SK-N-SH (cell line): ENCODE measurements around the gene CCDC68. TPM values are rescaled to one million over a fixed set of nuclear protein-coding genes. Genes with fewer than 3 reads are reported as not detected.

Experiments used
- CTCF ChIA-PET: fragments of 300-600, 350-600 bp; formaldehyde crosslinking; extraction: SDS; loops from one replicate; lab custom pipeline; 2021; lab: Yijun Ruan, JAX
- POLR2A ChIA-PET: fragments of 350-600 bp; sonication (Branson Sonifier 250); formaldehyde crosslinking; extraction: SDS; loops from one replicate; lab custom pipeline; 2020; ENCODE audit warnings: antibody characterized with exemption, inconsistent platforms; lab: Yijun Ruan, JAX
- DNase-seq: peaks from one replicate; pipeline ENCODE4 v3.0.0; 2012
- H2AFZ ChIP-seq: fragments of 200-600 bp; sonication (generic); 2 replicates; pipeline ENCODE4 v1.8.1; 2016; ENCODE audit warnings: antibody characterized with exemption, mild to moderate bottlenecking, low read depth
- H3F3A ChIP-seq: fragments of 200-600 bp; sonication (generic); replicated peaks from 2 replicates; pipeline ENCODE3; 2016; ENCODE audit warnings: antibody characterized with exemption, mild to moderate bottlenecking; ENCODE audit not compliant: insufficient read depth
- H3K27ac ChIP-seq, 2 experiments: fragments of 200-500 bp in 1 of 2; fragments of 200-600 bp in 1 of 2; sonication (Bioruptor generic) in 1 of 2; sonication (generic), shearing (Covaris generic) in 1 of 2; 2 replicates each; pipeline versions ENCODE4 v1.5.1 to v1.6.1; 2014 to 2016; ENCODE audit warnings: low read depth in 2 of 2, inconsistent platforms in 1 of 2, low read length in 1 of 2, mild to moderate bottlenecking in 1 of 2, mixed read lengths in 1 of 2
- H3K27me3 ChIP-seq: fragments of 200-600 bp; sonication (generic), shearing (Covaris generic); 2 replicates; pipeline ENCODE4 v1.6.1; 2016; ENCODE audit warnings: mixed run types; ENCODE audit not compliant: insufficient read depth
- H3K36me3 ChIP-seq, 2 experiments: fragments of 200-500 bp in 1 of 2; fragments of 200-600 bp in 1 of 2; sonication (Bioruptor generic) in 1 of 2; sonication (generic) in 1 of 2; replicated peaks in 1 of 2; 2 replicates each; pipeline versions ENCODE3 to v1.5.1; 2014 to 2016; ENCODE audit warnings: low read length in 1 of 2, mild to moderate bottlenecking in 1 of 2; ENCODE audit not compliant: insufficient read depth in 2 of 2, control insufficient read depth in 1 of 2
- H3K4me1 ChIP-seq, 2 experiments: fragments of 200-500 bp in 1 of 2; fragments of 200-600 bp in 1 of 2; sonication (Bioruptor generic) in 1 of 2; sonication (generic), shearing (Covaris generic) in 1 of 2; 2 replicates each; pipeline versions ENCODE4 v1.5.1 to v1.6.1; 2014 to 2016; ENCODE audit warnings: low read depth in 1 of 2, low read length in 1 of 2, mixed run types in 1 of 2; ENCODE audit not compliant: insufficient read depth in 2 of 2, control insufficient read depth in 1 of 2
- H3K4me2 ChIP-seq: fragments of 200-600 bp; sonication (generic), shearing (Covaris generic); 2 replicates; pipeline ENCODE4 v1.6.1; 2017; ENCODE audit warnings: mixed run types
- H3K4me3 ChIP-seq, 2 experiments: fragments of 200-500 bp in 1 of 2; fragments of 200-600 bp in 1 of 2; sonication (Bioruptor generic) in 1 of 2; sonication (generic), shearing (Covaris generic) in 1 of 2; 2 replicates each; pipeline versions ENCODE4 v1.5.1 to v1.8.1; 2014 to 2016; ENCODE audit warnings: low read depth in 2 of 2, inconsistent platforms in 1 of 2, low read length in 1 of 2, mild to moderate bottlenecking in 1 of 2, mixed read lengths in 1 of 2, moderate library complexity in 1 of 2
- H3K79me2 ChIP-seq: fragments of 200-600 bp; sonication (generic); 2 replicates; pipeline ENCODE4 v1.8.1; 2017; ENCODE audit warnings: mild to moderate bottlenecking; ENCODE audit not compliant: insufficient read depth
- H3K9ac ChIP-seq: fragments of 200-600 bp; sonication (generic); 2 replicates; pipeline ENCODE4 v1.6.1; 2017; ENCODE audit warnings: mixed run types
- H3K9me2 ChIP-seq: fragments of 200-600 bp; sonication (generic); 2 replicates; pipeline ENCODE4 v1.6.1; 2017; ENCODE audit warnings: mixed run types
- H3K9me3 ChIP-seq: fragments of 200-600 bp; sonication (generic); 2 replicates; pipeline ENCODE4 v1.6.1; 2017; ENCODE audit warnings: mixed run types, mild to moderate bottlenecking, moderate library complexity
- H4K20me1 ChIP-seq: fragments of 200-600 bp; sonication (generic); 2 replicates; pipeline ENCODE4 v1.6.1; 2017; ENCODE audit warnings: mild to moderate bottlenecking, mixed run types; ENCODE audit not compliant: insufficient read depth
- CHD2 ChIP-seq: fragments of 150-350 bp; IDR thresholded peaks from 2 replicates; pipeline ENCODE4 v1.6.1; 2018; ENCODE audit warnings: low read length; ENCODE audit not compliant: partially characterized antibody
- FOXJ3 ChIP-seq: sonication (generic); formaldehyde crosslinking; IDR thresholded peaks from 2 replicates; pipeline ENCODE4 v1.5.1; 2020; ENCODE audit warnings: mild to moderate bottlenecking, missing genetic modification reagents
- GATA2 ChIP-seq: sonication (generic); formaldehyde crosslinking; IDR thresholded peaks from 2 replicates; pipeline ENCODE4 v1.5.0; 2020; ENCODE audit warnings: mild to moderate bottlenecking, missing genetic modification reagents
- JUND ChIP-seq: IDR thresholded peaks from 2 replicates; pipeline ENCODE4 v1.4.0; 2012
- MEF2A ChIP-seq: IDR thresholded peaks from 2 replicates; pipeline ENCODE4 v1.4.0; 2012; ENCODE audit warnings: low read depth, borderline replicate concordance
- RAD21 ChIP-seq: IDR thresholded peaks from 2 replicates; pipeline ENCODE4 v1.6.1; 2012; ENCODE audit warnings: mild to moderate bottlenecking, low read length
- RFX5 ChIP-seq: IDR thresholded peaks from 2 replicates; pipeline ENCODE4 v1.6.1; 2012; ENCODE audit warnings: mild to moderate bottlenecking, improper control_type of control experiment, low read length
- SIN3A ChIP-seq: IDR thresholded peaks from 2 replicates; pipeline ENCODE4 v1.6.1; 2012; ENCODE audit warnings: low read depth, mild to moderate bottlenecking, low read length, moderate library complexity, borderline replicate concordance
- TAF1 ChIP-seq: IDR thresholded peaks from 2 replicates; pipeline ENCODE4 v1.6.1; 2012; ENCODE audit warnings: low read depth, mild to moderate bottlenecking, low read length, moderate library complexity, borderline replicate concordance
- YY1 ChIP-seq: IDR thresholded peaks from 2 replicates; pipeline ENCODE4 v1.4.0; 2012; ENCODE audit warnings: low read depth, mild to moderate bottlenecking
- WGBS: methylation state at CpG from one replicate; pipeline ENCODE4 v1.1.6; 2017; ENCODE audit warnings: low lambda C conversion rate; 5-methylcytosine and 5-hydroxymethylcytosine counted together
- polyA plus RNA-seq, 3 experiments: library from polyadenylated mRNA; depleted of rRNA; stranded (reverse); fragments of >200 nt; gene quantifications; 2 replicates each; pipeline ENCODE4 v1.2.3, GENCODE V29; 2012
- TF ChIP-seq, protein P1 (sequence below): fragments of 150-350 bp; IDR thresholded peaks from 2 replicates; pipeline ENCODE4 v1.6.1; 2016; ENCODE audit warnings: mild to moderate bottlenecking, low read depth, low read length
- TF ChIP-seq, protein P2 (sequence below): IDR thresholded peaks from 2 replicates; pipeline ENCODE4 v1.4.0; 2012; ENCODE audit warnings: low read depth, borderline replicate concordance
- TF ChIP-seq, protein P3 (sequence below): fragments of 150-350 bp; IDR thresholded peaks from 2 replicates; pipeline ENCODE4 v1.6.1; 2017; ENCODE audit warnings: antibody characterized with exemption, low read length, low read depth, borderline replicate concordance
- TF ChIP-seq, protein P4 (sequence below): IDR thresholded peaks from 2 replicates; pipeline ENCODE4 v1.4.0; 2012; ENCODE audit warnings: low read depth, borderline replicate concordance
- TF ChIP-seq, protein P5 (sequence below): IDR thresholded peaks from 2 replicates; pipeline ENCODE4; 2012

CCDC68 gene
- polyA plus RNA-seq, 1 of the 3 experiments (the other 2 are of a cell fraction), result not detected

DNA sequence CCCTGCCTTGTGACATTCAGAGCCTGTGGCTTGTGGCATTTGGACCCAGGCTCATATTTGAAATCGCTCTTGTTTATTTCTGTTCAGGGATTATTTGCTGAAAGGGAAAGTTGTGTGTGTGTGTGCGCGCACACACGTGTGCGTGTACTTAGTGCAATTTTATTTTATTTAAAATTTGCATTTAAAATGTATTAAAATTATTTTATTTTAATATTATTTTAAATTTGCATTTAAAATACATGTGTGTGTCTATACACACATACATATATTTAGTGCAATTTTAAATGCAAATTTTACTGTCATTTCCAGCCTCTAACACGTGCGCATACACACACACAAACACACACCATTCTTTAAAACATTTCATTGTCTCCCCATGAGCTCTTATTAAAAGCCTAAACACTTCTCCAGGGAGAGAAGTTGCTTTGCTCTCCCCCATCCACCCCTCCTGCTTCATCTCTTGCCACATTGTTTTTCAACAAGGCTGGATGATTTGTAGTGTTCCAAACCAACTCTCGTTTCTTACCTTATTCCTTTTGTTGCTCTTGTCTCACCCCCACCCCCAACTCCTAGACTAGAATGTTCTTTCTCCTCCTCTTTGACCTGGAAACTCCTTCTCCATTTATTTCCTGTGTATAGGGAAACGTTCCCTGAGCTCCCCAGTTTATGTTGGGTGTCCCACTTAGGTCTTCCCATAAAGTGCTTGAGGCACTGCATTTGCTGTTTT lies 3.8 kb upstream of the CCDC68 start:
- Histone ChIP-seq H3K9me2 (no peaks in the 10 kb centered on the region), H3K9ac (no peak overlapping the region), H3F3A (no peaks in the 10 kb centered on the region), H3K79me2 (no peaks in the 10 kb centered on the region), H3K36me3 (no peaks in the 10 kb centered on the region), H3K4me1 (peaks cover 0 to 2% of the 10 kb centered on the region in 2 experiments; a peak in 1 of 4 replicates), H3K27ac (no peak overlapping the region), H3K4me2 (no peak overlapping the region), H2AFZ (no peak overlapping the region), H3K4me3 (no peak overlapping the region), H3K27me3 (no peaks in the 10 kb centered on the region), H4K20me1 (no peaks in the 10 kb centered on the region), H3K9me3 (no peaks in the 10 kb centered on the region)
- no peak for DNase-seq
- ChIA-PET POLR2A (no interaction called here), CTCF (interaction anchor here (1.1 kb wide), 1 partner anchor 292 kb away, joined by 3 read pairs; no protein-coding TSS in a partner anchor)
- 78% methylated on average over 9 of the region's 9 CpGs for WGBS
- no peak for TF ChIP-seq TAF1
- TF ChIP-seq GATA2 (CRISPR knock-in tag), result no peak
- TF ChIP-seq, protein P1, sequence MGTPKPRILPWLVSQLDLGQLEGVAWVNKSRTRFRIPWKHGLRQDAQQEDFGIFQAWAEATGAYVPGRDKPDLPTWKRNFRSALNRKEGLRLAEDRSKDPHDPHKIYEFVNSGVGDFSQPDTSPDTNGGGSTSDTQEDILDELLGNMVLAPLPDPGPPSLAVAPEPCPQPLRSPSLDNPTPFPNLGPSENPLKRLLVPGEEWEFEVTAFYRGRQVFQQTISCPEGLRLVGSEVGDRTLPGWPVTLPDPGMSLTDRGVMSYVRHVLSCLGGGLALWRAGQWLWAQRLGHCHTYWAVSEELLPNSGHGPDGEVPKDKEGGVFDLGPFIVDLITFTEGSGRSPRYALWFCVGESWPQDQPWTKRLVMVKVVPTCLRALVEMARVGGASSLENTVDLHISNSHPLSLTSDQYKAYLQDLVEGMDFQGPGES, result no peak
- no peak for TF ChIP-seq YY1
- TF ChIP-seq CHD2, result no peak
- TF ChIP-seq SIN3A, result no peak
- no peak for TF ChIP-seq MEF2A
- no peak for TF ChIP-seq JUND
- TF ChIP-seq, protein P2, sequence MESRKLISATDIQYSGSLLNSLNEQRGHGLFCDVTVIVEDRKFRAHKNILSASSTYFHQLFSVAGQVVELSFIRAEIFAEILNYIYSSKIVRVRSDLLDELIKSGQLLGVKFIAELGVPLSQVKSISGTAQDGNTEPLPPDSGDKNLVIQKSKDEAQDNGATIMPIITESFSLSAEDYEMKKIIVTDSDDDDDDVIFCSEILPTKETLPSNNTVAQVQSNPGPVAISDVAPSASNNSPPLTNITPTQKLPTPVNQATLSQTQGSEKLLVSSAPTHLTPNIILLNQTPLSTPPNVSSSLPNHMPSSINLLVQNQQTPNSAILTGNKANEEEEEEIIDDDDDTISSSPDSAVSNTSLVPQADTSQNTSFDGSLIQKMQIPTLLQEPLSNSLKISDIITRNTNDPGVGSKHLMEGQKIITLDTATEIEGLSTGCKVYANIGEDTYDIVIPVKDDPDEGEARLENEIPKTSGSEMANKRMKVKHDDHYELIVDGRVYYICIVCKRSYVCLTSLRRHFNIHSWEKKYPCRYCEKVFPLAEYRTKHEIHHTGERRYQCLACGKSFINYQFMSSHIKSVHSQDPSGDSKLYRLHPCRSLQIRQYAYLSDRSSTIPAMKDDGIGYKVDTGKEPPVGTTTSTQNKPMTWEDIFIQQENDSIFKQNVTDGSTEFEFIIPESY, result no peak
- TF ChIP-seq RFX5, result no peak
- TF ChIP-seq, protein P3, sequence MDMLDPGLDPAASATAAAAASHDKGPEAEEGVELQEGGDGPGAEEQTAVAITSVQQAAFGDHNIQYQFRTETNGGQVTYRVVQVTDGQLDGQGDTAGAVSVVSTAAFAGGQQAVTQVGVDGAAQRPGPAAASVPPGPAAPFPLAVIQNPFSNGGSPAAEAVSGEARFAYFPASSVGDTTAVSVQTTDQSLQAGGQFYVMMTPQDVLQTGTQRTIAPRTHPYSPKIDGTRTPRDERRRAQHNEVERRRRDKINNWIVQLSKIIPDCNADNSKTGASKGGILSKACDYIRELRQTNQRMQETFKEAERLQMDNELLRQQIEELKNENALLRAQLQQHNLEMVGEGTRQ, result no peak
- no peak for TF ChIP-seq FOXJ3 (CRISPR knock-in tag)
- TF ChIP-seq, protein P4, sequence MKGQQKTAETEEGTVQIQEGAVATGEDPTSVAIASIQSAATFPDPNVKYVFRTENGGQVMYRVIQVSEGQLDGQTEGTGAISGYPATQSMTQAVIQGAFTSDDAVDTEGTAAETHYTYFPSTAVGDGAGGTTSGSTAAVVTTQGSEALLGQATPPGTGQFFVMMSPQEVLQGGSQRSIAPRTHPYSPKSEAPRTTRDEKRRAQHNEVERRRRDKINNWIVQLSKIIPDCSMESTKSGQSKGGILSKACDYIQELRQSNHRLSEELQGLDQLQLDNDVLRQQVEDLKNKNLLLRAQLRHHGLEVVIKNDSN, result no peak
- no peak for TF ChIP-seq RAD21
- TF ChIP-seq, protein P5, sequence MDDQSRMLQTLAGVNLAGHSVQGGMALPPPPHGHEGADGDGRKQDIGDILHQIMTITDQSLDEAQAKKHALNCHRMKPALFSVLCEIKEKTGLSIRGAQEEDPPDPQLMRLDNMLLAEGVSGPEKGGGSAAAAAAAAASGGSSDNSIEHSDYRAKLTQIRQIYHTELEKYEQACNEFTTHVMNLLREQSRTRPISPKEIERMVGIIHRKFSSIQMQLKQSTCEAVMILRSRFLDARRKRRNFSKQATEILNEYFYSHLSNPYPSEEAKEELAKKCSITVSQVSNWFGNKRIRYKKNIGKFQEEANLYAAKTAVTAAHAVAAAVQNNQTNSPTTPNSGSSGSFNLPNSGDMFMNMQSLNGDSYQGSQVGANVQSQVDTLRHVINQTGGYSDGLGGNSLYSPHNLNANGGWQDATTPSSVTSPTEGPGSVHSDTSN, result no peak
